Heart left ventricle (tissue), 16 donors: ENCODE measurements around the gene HACD2. TPM values are rescaled to one million over a fixed set of nuclear protein-coding genes. Genes with fewer than 3 reads are reported as not detected.
"Not testable (repeated sequence)": the region's sequence is repeated elsewhere in the genome, so short reads cannot be mapped to it uniquely, and the experiment has no call there.

Source experiments
- ATAC-seq, 4 donors: fragments of 200-7000 bp; cut with Tn5 transposase; one replicate each; pipeline ENCODE4 v1.9.1; 2020 to 2022; ENCODE audit warnings: moderate library complexity in 4 of 4, mild to moderate bottlenecking in 3 of 4, moderate number of reproducible peaks in 1 of 4
- DNase-seq, 5 donors: peaks; one replicate each; pipeline ENCODE4 v3.0.0-alpha.2; 2020
- H3K27ac ChIP-seq, 12 donors: fragments of 200-600 bp; sonication (generic) in 4 of 12; one replicate each; pipeline versions ENCODE4 v1.5.0 to v1.8.0; 2016 to 2022; ENCODE audit warnings: mild to moderate bottlenecking in 2 of 12
- H3K27me3 ChIP-seq, 9 donors: fragments of 200-600 bp; sonication (generic) in 2 of 9; one replicate each; pipeline versions ENCODE4 v1.5.1 to v1.8.0; 2016 to 2022; ENCODE audit warnings: mild to moderate bottlenecking in 3 of 9
- H3K36me3 ChIP-seq, 9 donors: fragments of 200-600 bp; sonication (generic) in 2 of 9; one replicate each; pipeline versions ENCODE4 v1.5.0 to v1.8.0; 2018 to 2022; ENCODE audit warnings: mild to moderate bottlenecking in 2 of 9
- H3K4me1 ChIP-seq, 12 donors: fragments of 200-600 bp; sonication (generic) in 4 of 12; one replicate each; pipeline versions ENCODE4 v1.5.0 to v1.8.0; 2016 to 2022; ENCODE audit warnings: mild to moderate bottlenecking in 3 of 12
- H3K4me3 ChIP-seq, 12 donors: fragments of 200-600 bp; sonication (generic) in 4 of 12; one replicate each; pipeline versions ENCODE4 v1.5.0 to v1.8.0; 2017 to 2022; ENCODE audit warnings: mild to moderate bottlenecking in 9 of 12, moderate library complexity in 4 of 12
- H3K9me3 ChIP-seq, 12 donors: fragments of 200-600 bp; sonication (generic) in 4 of 12; one replicate each; pipeline versions ENCODE4 v1.5.0 to v1.8.0; 2016 to 2022; ENCODE audit warnings: mild to moderate bottlenecking in 1 of 12
- POLR2A ChIP-seq, 2 donors: fragments of 450-650 bp; IDR thresholded peaks; one replicate each; pipeline ENCODE4 v1.6.1; 2017; ENCODE audit warnings: antibody characterized with exemption in 2 of 2, mild to moderate bottlenecking in 2 of 2, moderate library complexity in 2 of 2
- WGBS, 4 donors: extraction: QIAGEN DNeasy Blood & Tissue Kit in 2 of 4; methylation state at CpG; one replicate each; pipeline versions ENCODE4 v1.1.5 to v1.1.7; 2013 to 2018; 5-methylcytosine and 5-hydroxymethylcytosine counted together
- intact Hi-C, 10 donors: fragments of 100-400 bp; cut with DNase I; formaldehyde crosslinking; loops; one replicate each; pipeline versions ENCODE4 v1.11.1 to v1.14.2; 2022
- polyA plus RNA-seq, 2 donors: library from polyadenylated mRNA; stranded (reverse); fragments of 200-250 nt; gene quantifications; one replicate each; pipeline ENCODE4 v1.2.3, GENCODE V29; 2013
- total RNA-seq, 9 donors: library from RNA; depleted of rRNA in 2 of 9; stranded (reverse); fragments of >200 nt in 2 of 9; fragmentation: NEBNext Ultra II Directional in 3 of 9; extraction: Animal tissue kit (Norgen Biotek cat#: 25700) in 3 of 9; gene quantifications; one replicate each; pipeline versions ENCODE4 v1.1.0 to v1.2.4, GENCODE V29; 2016 to 2023
- TF ChIP-seq, protein P1 (sequence below), 12 donors: fragments of 200-600 bp; sonication (generic) in 4 of 12; IDR thresholded peaks; one replicate each; pipeline versions ENCODE4 v1.5.0 to v1.8.0; 2018 to 2022; ENCODE audit warnings: antibody characterized with exemption in 12 of 12, mild to moderate bottlenecking in 5 of 12
- donor health status: ischemic (EF 13 %, LVEDD 7.1; RV severe dilation, severe dysfunction).
- donor health status: healthy with polysubstance abuse.
- donor health status: DM: no; HTN: yes; CAD: no.
- donor health status: DM: no; HTN: no; CAD: no.
- donor health status: ischemic (EF 25% LVEDD 6.9; RV normal size, moderate dysfunction).
- donor health status: ischemic (EF 25% LVEDD 5.7; RV mildly dilated, moderate dysfunction).
- donor health status: healthy.
- donor health status: DM: yes; HTN: yes; CAD: no.
- donor health status: ischemic (EF 35%, LVEDD 5.7; RV mildly dilated, moderate dysfunction).
- donor health status: nonischemic (EF 11% LVEDD 7.7; RV severe dilation, severe dysfunction).
- donor health status: DM: yes; HTN: yes; CAD: no.
- donor health status: PGD.
- donor health status: ischemic (EF 29% LVEDD 5.4; RV normal size, mild dysfunction).
- donor health status: nonischemic (EF 23%, LVEDD 6.1; RV moderate dilation, normal function).

Gene HACD2
- total and polyA plus RNA-seq, 11 donors = 5.6 to 23.3 (median 9.7) TPM

GRCh38 chr3:123491966-123492587 is 92.8 kb downstream of the HACD2 start:
- no peak overlapping the region for H3K4me3 ChIP-seq
- DNase-seq (no peak), ATAC-seq (no peak)
- peak overlapping the region in 3 of 12 donors; percentile 1 to 43 (median 30) for H3K27ac ChIP-seq
- H3K36me3 ChIP-seq = peaks cover 0 to 35% (median 7%) of the 10 kb centered on the region in 9 donors
- peaks cover 0 to 37% (median 9%) of the 10 kb centered on the region in 12 donors for H3K4me1 ChIP-seq
- TF ChIP-seq, protein P1, sequence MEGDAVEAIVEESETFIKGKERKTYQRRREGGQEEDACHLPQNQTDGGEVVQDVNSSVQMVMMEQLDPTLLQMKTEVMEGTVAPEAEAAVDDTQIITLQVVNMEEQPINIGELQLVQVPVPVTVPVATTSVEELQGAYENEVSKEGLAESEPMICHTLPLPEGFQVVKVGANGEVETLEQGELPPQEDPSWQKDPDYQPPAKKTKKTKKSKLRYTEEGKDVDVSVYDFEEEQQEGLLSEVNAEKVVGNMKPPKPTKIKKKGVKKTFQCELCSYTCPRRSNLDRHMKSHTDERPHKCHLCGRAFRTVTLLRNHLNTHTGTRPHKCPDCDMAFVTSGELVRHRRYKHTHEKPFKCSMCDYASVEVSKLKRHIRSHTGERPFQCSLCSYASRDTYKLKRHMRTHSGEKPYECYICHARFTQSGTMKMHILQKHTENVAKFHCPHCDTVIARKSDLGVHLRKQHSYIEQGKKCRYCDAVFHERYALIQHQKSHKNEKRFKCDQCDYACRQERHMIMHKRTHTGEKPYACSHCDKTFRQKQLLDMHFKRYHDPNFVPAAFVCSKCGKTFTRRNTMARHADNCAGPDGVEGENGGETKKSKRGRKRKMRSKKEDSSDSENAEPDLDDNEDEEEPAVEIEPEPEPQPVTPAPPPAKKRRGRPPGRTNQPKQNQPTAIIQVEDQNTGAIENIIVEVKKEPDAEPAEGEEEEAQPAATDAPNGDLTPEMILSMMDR (IDR thresholded peaks at IDR 0.05) = no peak
- intact Hi-C loops = loop anchor here in 2 of 10 donors (2.0 to 10.0 kb wide), 2 partner anchors 53 to 163 kb away; no protein-coding TSS in a partner anchor
- H3K9me3 ChIP-seq = no peaks in the 10 kb centered on the region
- 39 to 64% (median 47%) methylated on average over 4 of the region's 4 CpGs for WGBS, 4 donors
- no peaks in the 10 kb centered on the region for H3K27me3 ChIP-seq

DNA sequence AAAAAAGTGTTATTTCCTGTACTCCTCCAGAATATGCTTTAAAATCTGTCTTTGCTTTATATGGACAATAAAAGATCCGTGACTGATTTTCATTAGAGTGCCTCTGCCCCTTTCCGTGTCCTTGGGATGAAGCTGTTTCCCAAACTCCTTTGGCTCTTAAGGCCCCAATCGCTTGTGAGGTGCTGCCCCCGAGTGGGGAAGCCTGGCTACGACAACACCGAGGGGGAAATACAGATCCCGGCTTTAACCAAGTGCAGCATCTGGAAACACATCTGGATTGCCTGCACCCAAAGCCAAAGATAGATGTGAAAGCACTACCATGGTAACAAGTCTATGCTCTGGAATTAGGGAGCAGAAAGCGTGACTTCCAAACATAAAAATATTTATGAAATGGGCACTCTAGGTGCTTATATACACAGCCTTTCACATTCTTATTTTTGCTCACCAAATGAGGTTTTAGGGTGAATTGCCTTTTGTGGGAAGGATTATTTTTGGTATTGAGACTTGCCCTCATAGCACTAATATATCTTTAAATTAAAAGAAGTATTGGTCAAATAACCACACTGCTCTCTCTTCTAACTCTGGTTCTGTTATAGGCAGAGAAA is 95.4 kb downstream of the HACD2 start:
- no peak for TF ChIP-seq POLR2A (IDR thresholded peaks at IDR 0.05)
- TF ChIP-seq, protein P1 (IDR thresholded peaks at IDR 0.05) = peak; percentile 70 to 92 (median 86)
- Histone ChIP-seq H3K36me3 (peaks cover 0 to 30% (median 6%) of the 10 kb centered on the region in 9 donors), H3K27ac (peak overlapping the region in 10 of 12 donors; percentile 34 to 83 (median 67)), H3K4me1 (peaks cover 0 to 39% (median 9%) of the 10 kb centered on the region in 12 donors), H3K4me3 (peak overlapping the region in 1 of 12 donors; percentile 4), H3K27me3 (no peaks in the 10 kb centered on the region), H3K9me3 (no peaks in the 10 kb centered on the region)
- 6 to 9% (median 6%) methylated on average over 8 of the region's 8 CpGs for WGBS, 4 donors
- ATAC-seq = peak; percentile 64 to 85 (median 78)
- peak; percentile 64 to 82 (median 73) for DNase-seq
- intact Hi-C loops = loop anchor here (1.0 to 10.0 kb wide), 12 partner anchors 37 to 163 kb away; partner anchors contain the start of gene ADCY5 (in 4 of the 10)

GRCh38 chr3:123488645-123489347 is 96.1 kb downstream of the HACD2 start:
- TF ChIP-seq, protein P1 (IDR thresholded peaks at IDR 0.05) = no peak
- no peak for TF ChIP-seq POLR2A (IDR thresholded peaks at IDR 0.05)
- H3K4me3 ChIP-seq = peak overlapping the region in 1 of 12 donors; percentile 4
- peak overlapping the region in 11 of 12 donors; percentile 0 to 83 (median 67) for H3K27ac ChIP-seq
- WGBS, 4 donors = 58 to 72% (median 68%) methylated on average over 5 of the region's 5 CpGs
- H3K36me3 ChIP-seq = peaks cover 0 to 23% (median 0%) of the 10 kb centered on the region in 9 donors
- ATAC-seq (peak; percentile 40 to 69 (median 44)), DNase-seq (no peak)
- no peaks in the 10 kb centered on the region for H3K27me3 ChIP-seq
- intact Hi-C loops = loop anchor here (1.0 to 5.0 kb wide), 11 partner anchors 36 to 162 kb away; partner anchors contain the start of gene ADCY5 (in 4 of the 10)
- peaks cover 0 to 35% (median 9%) of the 10 kb centered on the region in 12 donors for H3K4me1 ChIP-seq
- no peaks in the 10 kb centered on the region for H3K9me3 ChIP-seq

- Histone ChIP-seq H3K27ac (peak overlapping the region in 5 of 12 donors; percentile 46 to 79 (median 67)), H3K36me3 (peaks cover 0 to 16% (median 0%) of the 10 kb centered on the region in 9 donors), H3K4me1 (peaks cover 0 to 30% (median 9%) of the 10 kb centered on the region in 12 donors)
- not testable (repeated sequence) for H3K27me3 ChIP-seq, H3K4me3 ChIP-seq, H3K9me3 ChIP-seq
- 48 to 68% (median 58%) methylated on average over 8 of the region's 8 CpGs for WGBS, 4 donors
- intact Hi-C loops = loop anchor here in 3 of 10 donors (5.0 kb wide), 3 partner anchors 35 to 70 kb away; partner anchors contain the start of gene ADCY5 (in 1 of the 3)
- ATAC-seq (peak; percentile 13 to 54 (median 36)), DNase-seq (peak in 1 of 5 donors; percentile 30)
Observed at GRCh38 chr3:123487063-123487462, 97.8 kb downstream of the HACD2 start.
